ENCODE results near the gene ZNF555. TPM values are rescaled to one million over a fixed set of nuclear protein-coding genes. Genes with fewer than 3 reads are reported as not detected.

The ZNF555 gene
- total RNA-seq, 1 donor from 2014 or later: 3.1 TPM

Other genes with a start within 250 kb of the ZNF555 start
- 0.64 and 1.1 TPM in 2 replicates for gene GNG7, start 138.8 kb upstream of the ZNF555 start, total RNA-seq
- gene DIRAS1, start 120.1 kb upstream of the ZNF555 start, total RNA-seq: 0.13 TPM in 2 replicates
- gene SLC39A3, start 101.5 kb upstream of the ZNF555 start, total RNA-seq: 14.2 and 21.7 TPM in 2 replicates
- 31.6 and 42.2 TPM in 2 replicates for gene SGTA, start 58.2 kb upstream of the ZNF555 start, total RNA-seq
- gene THOP1, start 56.0 kb upstream of the ZNF555 start, total RNA-seq: 60.2 and 64.6 TPM in 2 replicates
- 2.1 and 3.9 TPM in 2 replicates for gene ZNF554, start 21.6 kb upstream of the ZNF555 start, total RNA-seq
- not detected in 2 replicates for gene ZNF556, start 25.9 kb downstream of the ZNF555 start, total RNA-seq
- 3.2 and 3.7 TPM in 2 replicates for gene ZNF57, start 59.5 kb downstream of the ZNF555 start, total RNA-seq
- 3.7 and 4.4 TPM in 2 replicates for gene ZNF77, start 103.5 kb downstream of the ZNF555 start, total RNA-seq
- gene TLE6, start 136.1 kb downstream of the ZNF555 start, total RNA-seq: 0.90 and 2.8 TPM in 2 replicates
- 2.7 and 24.9 TPM in 2 replicates for gene TLE2, start 187.8 kb downstream of the ZNF555 start, total RNA-seq
- 88.1 and 130 TPM in 2 replicates for gene TLE5, start 221.0 kb downstream of the ZNF555 start, total RNA-seq